ENCODE data around the gene TDP2. TPM values are rescaled to one million over a fixed set of nuclear protein-coding genes. Genes with fewer than 3 reads are reported as not detected.

TDP2 gene
- total and polyA plus RNA-seq, 9 of the 15 experiments (the other 6 are each of a cell fraction or from before 2014, with no cell fraction given): 27.7 to 60.1 (median 31.8) TPM

DNA sequence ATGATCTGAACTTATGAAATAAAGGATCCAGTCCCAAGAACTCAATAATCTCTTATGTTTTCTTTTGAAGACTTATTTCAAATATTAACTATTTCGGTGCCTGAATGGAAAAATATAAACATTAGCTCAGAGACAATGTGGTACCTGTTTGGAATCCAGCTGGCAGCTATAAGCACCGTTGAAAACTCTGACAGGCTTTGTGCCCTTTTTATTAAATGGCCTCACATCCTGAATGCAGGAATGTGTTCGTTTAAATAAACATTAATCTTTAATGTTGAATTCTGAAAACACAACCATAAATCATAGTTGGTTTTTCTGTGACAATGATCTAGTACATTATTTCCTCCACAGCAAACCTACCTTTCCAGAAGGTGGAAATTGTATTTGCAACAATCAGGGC lies 16.3 kb downstream of the TDP2 start:
- TF ChIP-seq NFIC (IDR thresholded peaks at IDR 0.05) (no peak), GABPB1 (CRISPR knock-in tag; IDR thresholded peaks at IDR 0.05) (no peak), ZNF146 (CRISPR knock-in tag; IDR thresholded peaks at IDR 0.05; ENCODE audit: unreplicated experiment) (no peak), ZNF785 (CRISPR knock-in tag; IDR thresholded peaks at IDR 0.05) (no peak)
- H3K9me1 ChIP-seq (ENCODE audit: control insufficient read depth, insufficient read depth, low read length): no peaks in the 10 kb centered on the region
- in situ Hi-C loops (cut with MboI) (no loop called here), intact Hi-C loops (cut with micrococcal nuclease) (no loop called here)
- H3K4me1 ChIP-seq (replicated peaks in 1 of 2; ENCODE audit: control insufficient read depth in 2 of 2, insufficient read depth in 2 of 2, low read length in 2 of 2): peaks cover 6 to 11% of the 10 kb centered on the region in 2 experiments; a peak in 4 of 5 replicates
- no peak overlapping the region for H3K4me2 ChIP-seq (ENCODE audit: insufficient read depth, low read length)
- peaks cover 45% of the 10 kb centered on the region for H3K36me3 ChIP-seq (ENCODE audit: control insufficient read depth, insufficient read depth, low read length)
- no peak overlapping the region for H3K27ac ChIP-seq (ENCODE audit: extremely low read depth, low read depth, low read length)
- no peak for DNase-seq (ENCODE audit: extremely low read depth in 1 of 4, low spot score in 3 of 4)
- H3K79me2 ChIP-seq (ENCODE audit: control insufficient read depth, insufficient read depth, low read length): peaks cover under 1% of the 10 kb centered on the region; the same call in 1 of the 3 replicates
- H4K20me1 ChIP-seq (replicated peaks; ENCODE audit: control insufficient read depth, insufficient read depth, low read length): no peaks in the 10 kb centered on the region
- BruUV-seq (replicated peaks): TSS peak; percentile 30
- whole genome bisulfite sequencing (ENCODE audit: insufficient coverage, low coverage, missing lambda C conversion rate): 63% methylated on average over 3 of the region's 3 CpGs
- H3K4me3 ChIP-seq: no peak overlapping the region
- no peak overlapping the region for H2AFZ ChIP-seq (ENCODE audit: low read depth, low read length)
- CTCF ChIA-PET (ENCODE audit: low intra/inter-chr PET ratio): no interaction called here
- no peak for FAIRE-seq
- no peak for ATAC-seq
- POLR2A ChIA-PET: interaction anchor here (0.9 kb wide), 1 partner anchor 15 kb away, joined by 3 read pairs; no protein-coding TSS in a partner anchor
- no peak overlapping the region for H3K9ac ChIP-seq (ENCODE audit: insufficient read depth in 1 of 2, low read depth in 2 of 2, low read length in 2 of 2)
- H3K9me3 ChIP-seq (replicated peaks; ENCODE audit: control insufficient read depth, insufficient read depth, low read depth, low read length): no peaks in the 10 kb centered on the region
- H3K27me3 ChIP-seq (ENCODE audit: control insufficient read depth in 2 of 2, insufficient read depth in 2 of 2, low read length in 2 of 2): peaks cover 0 to 4% of the 10 kb centered on the region in 2 experiments; a peak in 1 of 5 replicates

- H3K4me2 ChIP-seq (ENCODE audit: insufficient read depth, low read length): no peak overlapping the region
- H2AFZ ChIP-seq (ENCODE audit: low read depth, low read length): no peak overlapping the region
- peaks cover 7 to 11% of the 10 kb centered on the region in 2 experiments; a peak in 4 of 5 replicates for H3K4me1 ChIP-seq (replicated peaks in 1 of 2; ENCODE audit: control insufficient read depth in 2 of 2, insufficient read depth in 2 of 2, low read length in 2 of 2)
- TF ChIP-seq ELK1 (CRISPR knock-in tag; IDR thresholded peaks at IDR 0.05): no peak
- TF ChIP-seq TBL1XR1 (IDR thresholded peaks at IDR 0.05; ENCODE audit: low read length in 2 of 2): no peak
- TF ChIP-seq NCOA2 (IDR thresholded peaks at IDR 0.05; ENCODE audit: partially characterized antibody in 2 of 2): no peak
- no peak for TF ChIP-seq ZNF124 (CRISPR knock-in tag; IDR thresholded peaks at IDR 0.05)
- no peak for TF ChIP-seq HCFC1 (IDR thresholded peaks at IDR 0.05; ENCODE audit: low read depth, low read length)
- no peak for TF ChIP-seq ZKSCAN1 (IDR thresholded peaks at IDR 0.05; ENCODE audit: low read depth, low read length)
- WGBS (ENCODE audit: insufficient coverage, low coverage, missing lambda C conversion rate): 80% methylated on average over 2 of the region's 2 CpGs
- no peak overlapping the region for H3K9ac ChIP-seq (ENCODE audit: insufficient read depth in 1 of 2, low read depth in 2 of 2, low read length in 2 of 2)
- in situ Hi-C loops (cut with MboI) (no loop called here), intact Hi-C loops (cut with micrococcal nuclease) (no loop called here)
- no peak for ATAC-seq
- BruUV-seq (replicated peaks): no TSS peak
- no peak for FAIRE-seq
- no peak overlapping the region for H3K4me3 ChIP-seq
- no peak for DNase-seq (ENCODE audit: extremely low read depth in 1 of 4, low spot score in 3 of 4)
- ChIA-PET CTCF (ENCODE audit: low intra/inter-chr PET ratio) (no interaction called here), POLR2A (interaction anchor here (0.6 to 0.9 kb wide), 2 partner anchors 16 to 403 kb away, joined by 3 read pairs; no protein-coding TSS in a partner anchor)
- peaks cover 44% of the 10 kb centered on the region for H3K36me3 ChIP-seq (ENCODE audit: control insufficient read depth, insufficient read depth, low read length)
- H3K79me2 ChIP-seq (ENCODE audit: control insufficient read depth, insufficient read depth, low read length): no peaks in the 10 kb centered on the region
- H3K27me3 ChIP-seq (ENCODE audit: control insufficient read depth in 2 of 2, insufficient read depth in 2 of 2, low read length in 2 of 2): peaks cover 4% of the 10 kb centered on the region in 2 experiments; a peak in 2 of 5 replicates
- no peaks in the 10 kb centered on the region for H3K9me1 ChIP-seq (ENCODE audit: control insufficient read depth, insufficient read depth, low read length)
- H3K9me3 ChIP-seq (replicated peaks; ENCODE audit: control insufficient read depth, insufficient read depth, low read depth, low read length): no peaks in the 10 kb centered on the region
- no peak overlapping the region for H3K27ac ChIP-seq (ENCODE audit: extremely low read depth, low read depth, low read length)
- no peaks in the 10 kb centered on the region for H4K20me1 ChIP-seq (replicated peaks; ENCODE audit: control insufficient read depth, insufficient read depth, low read length)
Measured at GRCh38 chr6:24649691-24650090, 17.0 kb downstream of the TDP2 start.
